Thyroid gland (tissue), 4 donors: ENCODE measurements around the gene GSTT2.

Source experiments
- POLR2A ChIP-seq, 2 donors: fragments of 450-650 bp; IDR thresholded peaks; one replicate each; pipeline ENCODE4 v1.6.1; 2017; ENCODE audit warnings: antibody characterized with exemption in 2 of 2, mild to moderate bottlenecking in 2 of 2, moderate library complexity in 1 of 2
- TF ChIP-seq, protein P1 (sequence below), 6 experiments: fragments of 200-600 bp in 3 of 6; fragments of 450-650 bp in 3 of 6; sonication (generic) in 3 of 6; IDR thresholded peaks; one replicate each; pipeline ENCODE4 v1.5.1; 2016 to 2019; ENCODE audit warnings: antibody characterized with exemption in 6 of 6, mild to moderate bottlenecking in 2 of 6, inconsistent platforms in 1 of 6, moderate library complexity in 1 of 6

DNA sequence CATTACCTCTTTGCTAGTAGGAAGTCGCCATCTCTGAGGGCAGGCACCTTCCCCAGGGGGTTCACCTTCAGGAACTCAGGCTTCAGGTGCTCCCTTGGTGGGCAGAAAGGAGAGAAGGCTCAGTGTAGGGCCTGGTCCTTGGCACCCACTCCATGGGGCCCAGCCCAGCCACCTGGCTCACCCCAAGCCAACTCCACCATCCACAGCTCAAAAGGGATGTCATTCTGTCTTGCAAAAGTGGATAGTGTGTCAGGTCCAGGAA is 28.0 kb downstream of the GSTT2 start:
- TF ChIP-seq, protein P1, sequence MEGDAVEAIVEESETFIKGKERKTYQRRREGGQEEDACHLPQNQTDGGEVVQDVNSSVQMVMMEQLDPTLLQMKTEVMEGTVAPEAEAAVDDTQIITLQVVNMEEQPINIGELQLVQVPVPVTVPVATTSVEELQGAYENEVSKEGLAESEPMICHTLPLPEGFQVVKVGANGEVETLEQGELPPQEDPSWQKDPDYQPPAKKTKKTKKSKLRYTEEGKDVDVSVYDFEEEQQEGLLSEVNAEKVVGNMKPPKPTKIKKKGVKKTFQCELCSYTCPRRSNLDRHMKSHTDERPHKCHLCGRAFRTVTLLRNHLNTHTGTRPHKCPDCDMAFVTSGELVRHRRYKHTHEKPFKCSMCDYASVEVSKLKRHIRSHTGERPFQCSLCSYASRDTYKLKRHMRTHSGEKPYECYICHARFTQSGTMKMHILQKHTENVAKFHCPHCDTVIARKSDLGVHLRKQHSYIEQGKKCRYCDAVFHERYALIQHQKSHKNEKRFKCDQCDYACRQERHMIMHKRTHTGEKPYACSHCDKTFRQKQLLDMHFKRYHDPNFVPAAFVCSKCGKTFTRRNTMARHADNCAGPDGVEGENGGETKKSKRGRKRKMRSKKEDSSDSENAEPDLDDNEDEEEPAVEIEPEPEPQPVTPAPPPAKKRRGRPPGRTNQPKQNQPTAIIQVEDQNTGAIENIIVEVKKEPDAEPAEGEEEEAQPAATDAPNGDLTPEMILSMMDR (IDR thresholded peaks at IDR 0.05), result no peak
- TF ChIP-seq POLR2A (IDR thresholded peaks at IDR 0.05), result no peak
